Esophagus squamous epithelium (tissue), 4 donors: ENCODE measurements around the gene CAMK1D.

Source experiments
- CTCF ChIP-seq, 6 experiments: fragments of 450-650 bp in 4 of 6; fragments of 200-600 bp in 2 of 6; sonication (generic) in 2 of 6; IDR thresholded peaks; one replicate each; pipeline ENCODE4 v1.5.1; 2016 to 2019; ENCODE audit warnings: antibody characterized with exemption in 6 of 6, mild to moderate bottlenecking in 4 of 6, moderate library complexity in 4 of 6
- POLR2A ChIP-seq, 4 donors: fragments of 450-650 bp; IDR thresholded peaks; one replicate each; pipeline ENCODE4 v1.6.1; 2017; ENCODE audit warnings: antibody characterized with exemption in 4 of 4, mild to moderate bottlenecking in 4 of 4, moderate library complexity in 3 of 4

DNA sequence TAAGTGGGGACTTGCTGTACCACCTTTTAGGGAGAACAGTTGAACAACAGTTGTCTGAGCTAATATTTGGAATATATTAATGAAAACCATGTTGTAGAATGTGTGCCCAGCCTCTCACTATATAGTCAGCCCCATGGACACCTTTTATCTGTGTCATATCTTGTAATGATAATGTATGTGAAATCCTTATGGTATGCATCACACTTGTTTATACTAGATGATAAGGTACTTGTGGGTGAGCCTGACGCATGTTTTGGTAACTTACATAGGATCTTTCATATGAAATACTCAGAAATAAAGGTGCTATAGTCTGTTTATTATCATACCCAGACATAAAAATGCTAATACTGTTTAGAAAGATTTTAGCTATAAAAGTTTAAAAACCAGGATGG lies 32.8 kb downstream of the CAMK1D start:
- TF ChIP-seq CTCF (IDR thresholded peaks at IDR 0.05), result no peak
- TF ChIP-seq POLR2A (IDR thresholded peaks at IDR 0.05), result no peak
